ENCODE results near the gene GP9. TPM values are rescaled to one million over a fixed set of nuclear protein-coding genes. Genes with fewer than 3 reads are reported as not detected.

GP9 gene
- total and polyA plus RNA-seq, 2 donors (not counting 1 experiment from before 2014, with no cell fraction given): not detected

GRCh38 chr3:129078510-129078909, 17.9 kb downstream of the GP9 start:
- POLR2A ChIA-PET: no interaction called here
- TF ChIP-seq CTCF (IDR thresholded peaks at IDR 0.05) (no peak), EZH2 (IDR thresholded peaks at IDR 0.05; ENCODE audit: borderline replicate concordance, insufficient read depth, low read depth, low read length, poor library complexity, severe bottlenecking) (no peak)

GRCh38 chr3:129081503-129081902, 20.9 kb downstream of the GP9 start:
- Histone ChIP-seq H3K4me2 (replicated peaks; ENCODE audit: low read depth, low read length, poor library complexity, severe bottlenecking) (no peak overlapping the region), H4K20me1 (ENCODE audit: control insufficient read depth, insufficient read depth, low read length, poor library complexity, severe bottlenecking) (no peaks in the 10 kb centered on the region), H3K9ac (ENCODE audit: low read length) (no peak overlapping the region), H3K36me3 (replicated peaks in 1 of 2; ENCODE audit: control extremely low read depth in 1 of 2, control insufficient read depth in 1 of 2, extremely low read depth in 1 of 2, insufficient read depth in 2 of 2, low read length in 1 of 2) (no peaks in the 10 kb centered on the region), H3K9me3 (ENCODE audit: control extremely low read depth in 1 of 3, control insufficient read depth in 2 of 3, insufficient read depth in 1 of 3, low read length in 2 of 3) (no peaks in the 10 kb centered on the region), H3K27me3 (replicated peaks in 1 of 4; ENCODE audit: control extremely low read depth in 1 of 4, control insufficient read depth in 3 of 4, insufficient read depth in 4 of 4, low read length in 3 of 4) (no peaks in the 10 kb centered on the region), H3K79me2 (ENCODE audit: control insufficient read depth, insufficient read depth, low read length) (no peaks in the 10 kb centered on the region), H3K27ac (ENCODE audit: low read length in 2 of 2) (no peak overlapping the region), H3K4me3 (ENCODE audit: control extremely low read depth in 1 of 5, extremely low read depth in 1 of 5, insufficient read depth in 1 of 5, low read depth in 2 of 5, low read length in 4 of 5) (no peak overlapping the region), H2AFZ (ENCODE audit: insufficient read depth, low read depth, low read length, poor library complexity, severe bottlenecking) (no peak overlapping the region), H3K4me1 (ENCODE audit: control insufficient read depth in 2 of 2, insufficient read depth in 2 of 2, low read length in 2 of 2) (no peaks in the 10 kb centered on the region)
- Mint-ChIP-seq H3K27ac (no peak overlapping the region), H3K4me1 (no peaks in the 10 kb centered on the region), H3K27me3 (no peaks in the 10 kb centered on the region), H3K9me3 (ENCODE audit: insufficient read depth) (no peaks in the 10 kb centered on the region), H3K4me3 (no peak overlapping the region)
- no CpG with 5 or more reads among the region's 8 CpGs for WGBS (ENCODE audit: insufficient coverage)
- TF ChIP-seq CTCF (IDR thresholded peaks at IDR 0.05) (no peak), EZH2 (IDR thresholded peaks at IDR 0.05; ENCODE audit: borderline replicate concordance, insufficient read depth, low read depth, low read length, poor library complexity, severe bottlenecking) (no peak)
- POLR2A ChIA-PET: no interaction called here
- no peak for ATAC-seq (ENCODE audit: low read depth)
- intact Hi-C loops (cut with micrococcal nuclease): no loop called here
- CTCF ChIA-PET: no interaction called here
- no peak for DNase-seq

More at GRCh38 chr3:129078510-129078909, 17.9 kb downstream of the GP9 start:
- no peaks in the 10 kb centered on the region for H3K79me2 ChIP-seq (ENCODE audit: control insufficient read depth, insufficient read depth, low read length)
- no peak overlapping the region for H3K27ac ChIP-seq (ENCODE audit: low read length in 2 of 2)
- no peak overlapping the region for H2AFZ ChIP-seq (ENCODE audit: insufficient read depth, low read depth, low read length, poor library complexity, severe bottlenecking)
- no peaks in the 10 kb centered on the region for H3K27me3 ChIP-seq (replicated peaks in 1 of 4; ENCODE audit: control extremely low read depth in 1 of 4, control insufficient read depth in 3 of 4, insufficient read depth in 4 of 4, low read length in 3 of 4)
- Mint-ChIP-seq H3K27ac (no peak overlapping the region), H3K27me3 (no peaks in the 10 kb centered on the region), H3K9me3 (ENCODE audit: insufficient read depth) (no peaks in the 10 kb centered on the region), H3K4me1 (no peaks in the 10 kb centered on the region), H3K4me3 (no peak overlapping the region)
- H4K20me1 ChIP-seq (ENCODE audit: control insufficient read depth, insufficient read depth, low read length, poor library complexity, severe bottlenecking): no peaks in the 10 kb centered on the region
- H3K4me1 ChIP-seq (ENCODE audit: control insufficient read depth in 2 of 2, insufficient read depth in 2 of 2, low read length in 2 of 2): no peaks in the 10 kb centered on the region
- CTCF ChIA-PET: interaction anchor here (0.7 kb wide), 1 partner anchor 25 kb away, joined by 3 read pairs; no protein-coding TSS in a partner anchor
- H3K9me3 ChIP-seq (ENCODE audit: control extremely low read depth in 1 of 3, control insufficient read depth in 2 of 3, insufficient read depth in 1 of 3, low read length in 2 of 3): no peaks in the 10 kb centered on the region
- ATAC-seq (ENCODE audit: low read depth) (no peak), DNase-seq (no peak)
- no peak overlapping the region for H3K4me3 ChIP-seq (ENCODE audit: control extremely low read depth in 1 of 5, extremely low read depth in 1 of 5, insufficient read depth in 1 of 5, low read depth in 2 of 5, low read length in 4 of 5)
- H3K4me2 ChIP-seq (replicated peaks; ENCODE audit: low read depth, low read length, poor library complexity, severe bottlenecking): no peak overlapping the region
- H3K9ac ChIP-seq (ENCODE audit: low read length): no peak overlapping the region
- intact Hi-C loops (cut with micrococcal nuclease): no loop called here
- H3K36me3 ChIP-seq (replicated peaks in 1 of 2; ENCODE audit: control extremely low read depth in 1 of 2, control insufficient read depth in 1 of 2, extremely low read depth in 1 of 2, insufficient read depth in 2 of 2, low read length in 1 of 2): no peaks in the 10 kb centered on the region
- WGBS (ENCODE audit: insufficient coverage): 93% methylated on average over 5 of the region's 8 CpGs

Measured in B cell (primary cell).